ENCODE results near the gene CEP83. TPM values are rescaled to one million over a fixed set of nuclear protein-coding genes. Genes with fewer than 3 reads are reported as not detected.

The CEP83 gene
- total and polyA plus RNA-seq, 9 donors = 12.9 to 20.6 (median 13.9) TPM

GRCh38 chr12:94290353-94290752, 169.3 kb downstream of the CEP83 start:
- WGBS (ENCODE audit: insufficient coverage) = 50% methylated on average over 1 of the region's 4 CpGs
- Histone ChIP-seq H3K4me1 (ENCODE audit: control insufficient read depth, insufficient read depth, low read length) (peaks cover 33% of the 10 kb centered on the region), H3K9me3 (replicated peaks; ENCODE audit: control insufficient read depth, low read depth, low read length) (no peaks in the 10 kb centered on the region), H3K27ac (ENCODE audit: low read length) (peak overlapping the region; percentile 79), H3K4me3 (ENCODE audit: low read length) (no peak overlapping the region), H3K36me3 (ENCODE audit: control insufficient read depth, insufficient read depth, low read length) (peaks cover 7% of the 10 kb centered on the region), H3K27me3 (ENCODE audit: control insufficient read depth, insufficient read depth, low read length) (no peaks in the 10 kb centered on the region)
- peak; percentile 69 for DNase-seq

GRCh38 chr12:94289461-94290312, 170.0 kb downstream of the CEP83 start:
- DNase-seq = peak; percentile 92
- WGBS (ENCODE audit: insufficient coverage) = 25% methylated on average over 4 of the region's 13 CpGs
- Histone ChIP-seq H3K36me3 (ENCODE audit: control insufficient read depth, insufficient read depth, low read length) (peaks cover 3% of the 10 kb centered on the region), H3K9me3 (replicated peaks; ENCODE audit: control insufficient read depth, low read depth, low read length) (no peaks in the 10 kb centered on the region), H3K27me3 (ENCODE audit: control insufficient read depth, insufficient read depth, low read length) (no peaks in the 10 kb centered on the region), H3K4me1 (ENCODE audit: control insufficient read depth, insufficient read depth, low read length) (peaks cover 33% of the 10 kb centered on the region), H3K27ac (ENCODE audit: low read length) (peak overlapping the region; percentile 79), H3K4me3 (ENCODE audit: low read length) (no peak overlapping the region)

- no peak overlapping the region for H3K4me3 ChIP-seq (ENCODE audit: low read length)
- no peaks in the 10 kb centered on the region for H3K9me3 ChIP-seq (replicated peaks; ENCODE audit: control insufficient read depth, low read depth, low read length)
- peaks cover 3% of the 10 kb centered on the region for H3K36me3 ChIP-seq (ENCODE audit: control insufficient read depth, insufficient read depth, low read length)
- no peak overlapping the region for H3K27ac ChIP-seq (ENCODE audit: low read length)
- no peaks in the 10 kb centered on the region for H3K27me3 ChIP-seq (ENCODE audit: control insufficient read depth, insufficient read depth, low read length)
- peaks cover 33% of the 10 kb centered on the region for H3K4me1 ChIP-seq (ENCODE audit: control insufficient read depth, insufficient read depth, low read length)
- WGBS (ENCODE audit: insufficient coverage) = 65% methylated on average over 5 of the region's 10 CpGs
- DNase-seq = no peak
These were observed 172.4 kb downstream of the CEP83 start for GRCh38 chr12:94287245-94287628.

GRCh38 chr12:94286583-94287244, 173.0 kb downstream of the CEP83 start:
- WGBS (ENCODE audit: insufficient coverage) = 67% methylated on average over 1 of the region's 4 CpGs
- Histone ChIP-seq H3K9me3 (replicated peaks; ENCODE audit: control insufficient read depth, low read depth, low read length) (no peaks in the 10 kb centered on the region), H3K4me1 (ENCODE audit: control insufficient read depth, insufficient read depth, low read length) (peaks cover 33% of the 10 kb centered on the region), H3K4me3 (ENCODE audit: low read length) (no peak overlapping the region), H3K27me3 (ENCODE audit: control insufficient read depth, insufficient read depth, low read length) (no peaks in the 10 kb centered on the region), H3K36me3 (ENCODE audit: control insufficient read depth, insufficient read depth, low read length) (peaks cover 3% of the 10 kb centered on the region), H3K27ac (ENCODE audit: low read length) (no peak overlapping the region)
- DNase-seq = no peak

GRCh38 chr12:94285943-94286582, 173.6 kb downstream of the CEP83 start:
- peaks cover 32% of the 10 kb centered on the region for H3K4me1 ChIP-seq (ENCODE audit: control insufficient read depth, insufficient read depth, low read length)
- H3K36me3 ChIP-seq (ENCODE audit: control insufficient read depth, insufficient read depth, low read length) = peaks cover 3% of the 10 kb centered on the region
- H3K27ac ChIP-seq (ENCODE audit: low read length) = no peak overlapping the region
- DNase-seq = no peak
- no peaks in the 10 kb centered on the region for H3K27me3 ChIP-seq (ENCODE audit: control insufficient read depth, insufficient read depth, low read length)
- H3K4me3 ChIP-seq (ENCODE audit: low read length) = no peak overlapping the region
- WGBS (ENCODE audit: insufficient coverage) = no CpG with 5 or more reads among the region's 8 CpGs
- no peaks in the 10 kb centered on the region for H3K9me3 ChIP-seq (replicated peaks; ENCODE audit: control insufficient read depth, low read depth, low read length)

GRCh38 chr12:94284859-94285258, 174.8 kb downstream of the CEP83 start:
- Histone ChIP-seq H3K27ac (ENCODE audit: low read length) (no peak overlapping the region), H3K4me3 (ENCODE audit: low read length) (no peak overlapping the region), H3K9me3 (replicated peaks; ENCODE audit: control insufficient read depth, low read depth, low read length) (no peaks in the 10 kb centered on the region), H3K36me3 (ENCODE audit: control insufficient read depth, insufficient read depth, low read length) (peaks cover 3% of the 10 kb centered on the region), H3K4me1 (ENCODE audit: control insufficient read depth, insufficient read depth, low read length) (peaks cover 20% of the 10 kb centered on the region), H3K27me3 (ENCODE audit: control insufficient read depth, insufficient read depth, low read length) (no peaks in the 10 kb centered on the region)
- no peak for DNase-seq
- 51% methylated on average over 2 of the region's 2 CpGs for WGBS (ENCODE audit: insufficient coverage)

- peaks cover 3% of the 10 kb centered on the region for H3K36me3 ChIP-seq (ENCODE audit: control insufficient read depth, insufficient read depth, low read length)
- DNase-seq = no peak
- no peaks in the 10 kb centered on the region for H3K9me3 ChIP-seq (replicated peaks; ENCODE audit: control insufficient read depth, low read depth, low read length)
- no peaks in the 10 kb centered on the region for H3K27me3 ChIP-seq (ENCODE audit: control insufficient read depth, insufficient read depth, low read length)
- no peak overlapping the region for H3K27ac ChIP-seq (ENCODE audit: low read length)
- H3K4me1 ChIP-seq (ENCODE audit: control insufficient read depth, insufficient read depth, low read length) = peaks cover 12% of the 10 kb centered on the region
- no peak overlapping the region for H3K4me3 ChIP-seq (ENCODE audit: low read length)
- 86% methylated on average over 1 of the region's 1 CpG for WGBS (ENCODE audit: insufficient coverage)
These were observed 175.6 kb downstream of the CEP83 start for GRCh38 chr12:94284046-94284445.

GRCh38 chr12:94282675-94283074, 177.0 kb downstream of the CEP83 start:
- peaks cover 8% of the 10 kb centered on the region for H3K4me1 ChIP-seq (ENCODE audit: control insufficient read depth, insufficient read depth, low read length)
- H3K9me3 ChIP-seq (replicated peaks; ENCODE audit: control insufficient read depth, low read depth, low read length) = no peaks in the 10 kb centered on the region
- no CpG with 5 or more reads among the region's 7 CpGs for WGBS (ENCODE audit: insufficient coverage)
- no peak for DNase-seq
- no peaks in the 10 kb centered on the region for H3K27me3 ChIP-seq (ENCODE audit: control insufficient read depth, insufficient read depth, low read length)
- no peak overlapping the region for H3K4me3 ChIP-seq (ENCODE audit: low read length)
- no peak overlapping the region for H3K27ac ChIP-seq (ENCODE audit: low read length)
- peaks cover 3% of the 10 kb centered on the region for H3K36me3 ChIP-seq (ENCODE audit: control insufficient read depth, insufficient read depth, low read length)

- no peak overlapping the region for H3K4me3 ChIP-seq (ENCODE audit: low read length)
- DNase-seq = no peak
- H3K36me3 ChIP-seq (ENCODE audit: control insufficient read depth, insufficient read depth, low read length) = no peaks in the 10 kb centered on the region
- WGBS (ENCODE audit: insufficient coverage) = no CpG with 5 or more reads among the region's 7 CpGs
- H3K27me3 ChIP-seq (ENCODE audit: control insufficient read depth, insufficient read depth, low read length) = no peaks in the 10 kb centered on the region
- H3K4me1 ChIP-seq (ENCODE audit: control insufficient read depth, insufficient read depth, low read length) = peaks cover 5% of the 10 kb centered on the region
- no peak overlapping the region for H3K27ac ChIP-seq (ENCODE audit: low read length)
- H3K9me3 ChIP-seq (replicated peaks; ENCODE audit: control insufficient read depth, low read depth, low read length) = no peaks in the 10 kb centered on the region
These were observed 179.6 kb downstream of the CEP83 start for GRCh38 chr12:94280063-94280462.

GRCh38 chr12:94277426-94278000, 182.2 kb downstream of the CEP83 start:
- Histone ChIP-seq H3K4me3 (ENCODE audit: low read length) (no peak overlapping the region), H3K9me3 (replicated peaks; ENCODE audit: control insufficient read depth, low read depth, low read length) (no peaks in the 10 kb centered on the region), H3K36me3 (ENCODE audit: control insufficient read depth, insufficient read depth, low read length) (peaks cover 5% of the 10 kb centered on the region), H3K27me3 (ENCODE audit: control insufficient read depth, insufficient read depth, low read length) (no peaks in the 10 kb centered on the region), H3K4me1 (ENCODE audit: control insufficient read depth, insufficient read depth, low read length) (peaks cover 5% of the 10 kb centered on the region), H3K27ac (ENCODE audit: low read length) (no peak overlapping the region)
- DNase-seq = no peak
- 90% methylated on average over 8 of the region's 9 CpGs for WGBS (ENCODE audit: insufficient coverage)

All from muscle of leg (tissue), 11 donors.